Tibial nerve (tissue), 4 donors: ENCODE measurements around the gene PIK3R3.

ENCODE experiments used
- CTCF ChIP-seq, 5 experiments: fragments of 200-600 bp in 3 of 5; fragments of 450-650 bp in 2 of 5; sonication (generic) in 3 of 5; IDR thresholded peaks; one replicate each; pipeline ENCODE4 v1.5.1; 2016 to 2019; ENCODE audit warnings: antibody characterized with exemption in 5 of 5, mild to moderate bottlenecking in 3 of 5, moderate library complexity in 2 of 5
- EP300 ChIP-seq, 2 donors: sonication (generic); formaldehyde crosslinking; IDR thresholded peaks; one replicate each; pipeline ENCODE4 v1.6.1; 2017; ENCODE audit warnings: antibody characterized with exemption in 2 of 2, mild to moderate bottlenecking in 1 of 2
- POLR2A ChIP-seq, 2 donors: fragments of 450-650 bp; IDR thresholded peaks; one replicate each; pipeline ENCODE4 v1.6.1; 2017; ENCODE audit warnings: antibody characterized with exemption in 2 of 2, mild to moderate bottlenecking in 2 of 2, moderate library complexity in 2 of 2

GRCh38 chr1:46065405-46065804 lies 67.0 kb downstream of the PIK3R3 start:
- TF ChIP-seq POLR2A (IDR thresholded peaks at IDR 0.05), result no peak
- no peak for TF ChIP-seq CTCF (IDR thresholded peaks at IDR 0.05)
- TF ChIP-seq EP300 (IDR thresholded peaks at IDR 0.05), result no peak
